Keratinocyte (primary cell): ENCODE results near the gene HMG20A. TPM values are rescaled to one million over a fixed set of nuclear protein-coding genes. Genes with fewer than 3 reads are reported as not detected.

ENCODE experiments used
- DNase-seq: peaks from one replicate; pipeline ENCODE4 v3.0.0-alpha.2; 2011; ENCODE audit warnings: low read depth, missing footprints, low spot score
- FAIRE-seq: peaks from 2 replicates; lab custom pipeline; 2011; peaks lifted over from hg19 to GRCh38; lab: Jason Lieb, UNC
- H2AFZ ChIP-seq: 2 replicates; pipeline ENCODE4 v1.6.0; 2012; ENCODE audit warnings: low read length, control low read depth, inconsistent platforms; ENCODE audit not compliant: control insufficient read depth
- H3K27ac ChIP-seq: 2 replicates; pipeline ENCODE4 v1.5.1; 2011; ENCODE audit warnings: low read length; ENCODE audit not compliant: control insufficient read depth, insufficient read depth
- H3K27me3 ChIP-seq: 3 replicates; pipeline ENCODE4 v1.6.0; 2011; ENCODE audit warnings: low read length; ENCODE audit not compliant: control insufficient read depth, insufficient read depth; ENCODE audit errors: extremely low read depth
- H3K36me3 ChIP-seq, 2 experiments: 2 replicates in 1 of 2; 3 replicates in 1 of 2; pipeline ENCODE4 v1.5.1; 2011; ENCODE audit warnings: low read length in 2 of 2, mild to moderate bottlenecking in 1 of 2; ENCODE audit not compliant: control insufficient read depth in 2 of 2, insufficient read depth in 2 of 2; ENCODE audit errors: extremely low read depth in 1 of 2
- H3K4me1 ChIP-seq: 3 replicates; pipeline ENCODE4 v1.5.1; 2011; ENCODE audit warnings: low read length; ENCODE audit not compliant: control insufficient read depth, insufficient read depth; ENCODE audit errors: extremely low read depth
- H3K4me2 ChIP-seq: 3 replicates; pipeline ENCODE4 v1.6.0; 2011; ENCODE audit warnings: low read depth, low read length; ENCODE audit not compliant: control insufficient read depth, insufficient read depth; ENCODE audit errors: extremely low read depth
- H3K4me3 ChIP-seq, 3 experiments: fragments of 200-600 bp in 1 of 3; sonication (generic) in 1 of 3; 2 replicates in 2 of 3; 3 replicates in 1 of 3; pipeline ENCODE4 v1.5.1; 2011 to 2016; ENCODE audit warnings: low read length in 3 of 3, mild to moderate bottlenecking in 3 of 3, control low read depth in 2 of 3, inconsistent platforms in 1 of 3, low read depth in 1 of 3, mixed read lengths in 1 of 3, mixed run types in 1 of 3, moderate library complexity in 1 of 3; ENCODE audit not compliant: control insufficient read depth in 2 of 3, insufficient read depth in 2 of 3; ENCODE audit errors: extremely low read depth in 1 of 3
- H3K79me2 ChIP-seq: 2 replicates; pipeline ENCODE4 v1.6.0; 2012; ENCODE audit warnings: low read length; ENCODE audit not compliant: control insufficient read depth, insufficient read depth
- H3K9ac ChIP-seq: 3 replicates; pipeline ENCODE4 v1.6.0; 2011; ENCODE audit warnings: low read length; ENCODE audit not compliant: control insufficient read depth, insufficient read depth; ENCODE audit errors: extremely low read depth
- H3K9me1 ChIP-seq: 3 replicates; pipeline ENCODE4 v1.6.0; 2011; ENCODE audit warnings: low read length; ENCODE audit not compliant: control insufficient read depth, insufficient read depth; ENCODE audit errors: extremely low read depth
- H3K9me3 ChIP-seq: 2 replicates; pipeline ENCODE4 v1.5.1; 2012; ENCODE audit warnings: low read depth, low read length; ENCODE audit not compliant: control insufficient read depth
- H4K20me1 ChIP-seq: 3 replicates; pipeline ENCODE4 v1.6.0; 2011; ENCODE audit warnings: low read length; ENCODE audit not compliant: control insufficient read depth, insufficient read depth; ENCODE audit errors: extremely low read depth
- CTCF ChIP-seq, 3 experiments: IDR thresholded peaks in 1 of 3; conservative IDR thresholded peaks in 1 of 3; optimal IDR thresholded peaks in 1 of 3; 2 replicates in 2 of 3; 3 replicates in 1 of 3; pipeline versions ENCODE3 to v1.5.1; 2011; ENCODE audit warnings: low read length in 3 of 3, mild to moderate bottlenecking in 3 of 3, moderate library complexity in 2 of 3, control low read depth in 1 of 3, inconsistent platforms in 1 of 3; ENCODE audit not compliant: insufficient read depth in 2 of 3; ENCODE audit errors: extremely low read depth in 1 of 3
- EZH2 ChIP-seq: IDR thresholded peaks from one replicate; pipeline ENCODE4 v1.6.1; 2012; ENCODE audit warnings: inconsistent platforms, mild to moderate bottlenecking, low read length, moderate library complexity
- dilution Hi-C: fragments of 300-500 bp; cut with MboI; formaldehyde crosslinking; loops from one replicate; pipeline ENCODE4 v1.7.0; 2020; ENCODE audit warnings: low sequenced_read_pairs; ENCODE audit not compliant: extremely low pct_ligation_motif_present
- polyA plus RNA-seq, 5 experiments: library from polyadenylated mRNA; depleted of rRNA in 3 of 5; stranded (reverse) in 3 of 5; stranded (forward) in 1 of 5; unstranded in 1 of 5; fragments of >200 nt; gene quantifications; 1 replicate in 1 of 5; 2 replicates in 3 of 5; 3 replicates in 1 of 5; pipeline versions ENCODE4 v1.2.1 to v1.2.3, GENCODE V29; 2011 to 2012; ENCODE audit warnings: missing spikeins in 2 of 5, low read depth in 1 of 5, low replicate concordance in 1 of 5

The HMG20A gene
- polyA plus RNA-seq, 1 donor (not counting 4 experiments of a cell fraction or from before 2014, with no cell fraction given), result 44.6 TPM

GRCh38 chr15:77440378-77440999 is 19.8 kb downstream of the HMG20A start:
- H3K4me3 ChIP-seq, result no peak overlapping the region
- no peak overlapping the region for H3K4me2 ChIP-seq
- no peak overlapping the region for H3K9ac ChIP-seq
- no peaks in the 10 kb centered on the region for H3K9me1 ChIP-seq
- H2AFZ ChIP-seq, result no peak overlapping the region
- no peak for DNase-seq
- no peak overlapping the region for H3K27ac ChIP-seq
- no peaks in the 10 kb centered on the region for H3K4me1 ChIP-seq
- H3K36me3 ChIP-seq, result no peaks in the 10 kb centered on the region
- peaks cover 20% of the 10 kb centered on the region for H3K79me2 ChIP-seq
- no peaks in the 10 kb centered on the region for H3K9me3 ChIP-seq
- no peaks in the 10 kb centered on the region for H3K27me3 ChIP-seq
- FAIRE-seq, result no peak
- TF ChIP-seq EZH2, result no peak
- TF ChIP-seq CTCF (optimal IDR thresholded peaks at IDR 0.05 in 1 of 3, IDR thresholded peaks at IDR 0.05 in 1 of 3, conservative IDR thresholded peaks at IDR 0.05 in 1 of 3; ENCODE audit: extremely low read depth in 1 of 3, insufficient read depth in 2 of 3, low read length in 3 of 3), result no peak
- dilution Hi-C loops, result no loop called here
- H4K20me1 ChIP-seq, result no peaks in the 10 kb centered on the region

GRCh38 chr15:77446840-77447390 is 26.2 kb downstream of the HMG20A start:
- Histone ChIP-seq H3K27me3 (no peaks in the 10 kb centered on the region), H3K9me3 (no peaks in the 10 kb centered on the region), H4K20me1 (no peaks in the 10 kb centered on the region), H3K4me1 (no peaks in the 10 kb centered on the region), H3K36me3 (no peaks in the 10 kb centered on the region), H3K9ac (no peak overlapping the region), H3K4me3 (no peak overlapping the region), H2AFZ (no peak overlapping the region), H3K9me1 (no peaks in the 10 kb centered on the region), H3K79me2 (peaks cover 13% of the 10 kb centered on the region), H3K27ac (no peak overlapping the region), H3K4me2 (no peak overlapping the region)
- dilution Hi-C loops, result no loop called here
- no peak for FAIRE-seq
- no peak for DNase-seq
- TF ChIP-seq CTCF (optimal IDR thresholded peaks at IDR 0.05 in 1 of 3, IDR thresholded peaks at IDR 0.05 in 1 of 3, conservative IDR thresholded peaks at IDR 0.05 in 1 of 3; ENCODE audit: extremely low read depth in 1 of 3, insufficient read depth in 2 of 3, low read length in 3 of 3) (no peak), EZH2 (no peak)
